ENCODE measurements around the gene LENG9.

Gene LENG9

DNA sequence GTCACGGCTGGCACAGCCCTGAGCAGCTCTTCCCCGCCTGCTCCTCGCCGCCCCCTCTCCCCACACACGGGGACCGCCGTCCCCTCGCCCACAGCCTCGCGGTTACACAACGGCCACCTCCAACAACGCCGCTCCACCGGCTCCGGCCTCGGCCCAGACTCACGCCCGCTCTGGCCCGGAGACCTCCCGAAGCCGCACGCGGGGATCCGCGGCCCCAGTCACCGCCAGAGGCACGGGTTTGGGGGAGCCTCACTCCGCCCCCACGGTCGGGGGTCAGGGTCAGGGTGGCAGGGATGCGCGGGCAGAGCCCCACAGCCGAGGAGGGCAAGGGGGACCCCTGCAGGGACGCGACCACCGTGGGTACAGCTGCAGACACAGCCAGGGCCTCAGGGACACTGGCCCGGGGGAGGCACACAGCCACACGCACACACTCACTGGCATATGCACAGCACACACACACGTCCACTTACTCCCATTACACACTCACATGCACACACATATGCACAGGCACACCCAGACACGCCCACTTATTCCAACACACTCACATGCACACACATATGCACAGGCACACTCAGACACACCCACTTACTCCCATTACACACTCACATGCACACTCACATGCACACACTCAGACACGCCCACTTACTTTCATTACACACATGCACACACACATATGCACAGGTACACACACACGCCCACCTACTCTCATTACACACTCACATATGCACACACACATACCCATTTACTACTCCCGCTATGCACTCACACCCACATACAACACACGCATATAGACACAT is 46.7 kb downstream of the LENG9 start:
- DNase-seq (ENCODE audit: extremely low spot score): no peak
- ChIA-PET POLR2A (interaction anchor here (0.5 kb wide), 1 partner anchor 1158 kb away, joined by 4 read pairs; no protein-coding TSS in a partner anchor), CTCF (interaction anchor here (1.7 kb wide), 1 partner anchor 26 kb away, joined by 7 read pairs; no protein-coding TSS in a partner anchor)
- TF ChIP-seq, protein P1, sequence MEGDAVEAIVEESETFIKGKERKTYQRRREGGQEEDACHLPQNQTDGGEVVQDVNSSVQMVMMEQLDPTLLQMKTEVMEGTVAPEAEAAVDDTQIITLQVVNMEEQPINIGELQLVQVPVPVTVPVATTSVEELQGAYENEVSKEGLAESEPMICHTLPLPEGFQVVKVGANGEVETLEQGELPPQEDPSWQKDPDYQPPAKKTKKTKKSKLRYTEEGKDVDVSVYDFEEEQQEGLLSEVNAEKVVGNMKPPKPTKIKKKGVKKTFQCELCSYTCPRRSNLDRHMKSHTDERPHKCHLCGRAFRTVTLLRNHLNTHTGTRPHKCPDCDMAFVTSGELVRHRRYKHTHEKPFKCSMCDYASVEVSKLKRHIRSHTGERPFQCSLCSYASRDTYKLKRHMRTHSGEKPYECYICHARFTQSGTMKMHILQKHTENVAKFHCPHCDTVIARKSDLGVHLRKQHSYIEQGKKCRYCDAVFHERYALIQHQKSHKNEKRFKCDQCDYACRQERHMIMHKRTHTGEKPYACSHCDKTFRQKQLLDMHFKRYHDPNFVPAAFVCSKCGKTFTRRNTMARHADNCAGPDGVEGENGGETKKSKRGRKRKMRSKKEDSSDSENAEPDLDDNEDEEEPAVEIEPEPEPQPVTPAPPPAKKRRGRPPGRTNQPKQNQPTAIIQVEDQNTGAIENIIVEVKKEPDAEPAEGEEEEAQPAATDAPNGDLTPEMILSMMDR (IDR thresholded peaks at IDR 0.05; ENCODE audit: control extremely low read depth, extremely low read depth, low read depth, missing control alignments): no peak

DNA sequence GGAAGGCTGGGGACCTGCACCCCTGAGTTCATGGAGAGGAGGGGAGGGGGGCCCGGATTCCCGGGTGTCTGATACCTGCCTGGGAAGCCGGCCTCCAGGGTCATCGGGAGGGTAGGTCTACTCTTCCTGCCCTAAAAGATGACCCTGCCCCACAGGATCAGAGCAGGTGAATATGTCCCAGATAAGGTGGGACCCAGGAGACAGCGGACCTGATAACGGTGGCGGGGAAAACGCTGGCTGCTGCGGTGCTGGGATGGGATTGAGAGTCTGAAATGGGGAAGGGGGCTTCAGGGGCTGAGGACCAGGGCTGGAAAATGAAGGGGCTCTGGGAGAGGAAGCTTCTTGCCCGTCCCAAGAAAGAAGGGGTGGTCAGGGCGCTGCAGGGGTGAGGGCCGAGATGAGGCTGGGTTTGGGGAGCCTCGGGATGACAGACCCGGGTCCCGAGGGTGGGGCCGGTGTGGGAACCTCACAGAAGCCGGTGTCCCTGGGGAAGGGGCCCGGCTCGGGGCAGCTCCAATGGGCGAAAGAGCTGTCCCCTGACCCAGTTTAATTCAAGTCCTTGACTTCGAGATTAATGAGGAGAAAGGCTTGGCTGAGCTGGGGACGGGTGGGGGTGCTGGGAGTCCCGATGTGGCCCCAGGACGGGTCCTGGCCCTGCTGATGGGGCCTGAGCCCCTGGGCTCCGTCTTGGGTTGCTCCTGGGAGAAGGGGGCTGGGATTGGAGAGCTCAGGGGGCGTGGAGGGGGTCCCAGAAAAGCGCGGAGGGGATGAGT is 47.5 kb downstream of the LENG9 start:
- ChIA-PET POLR2A (interaction anchor here (0.5 kb wide), 1 partner anchor 1159 kb away, joined by 4 read pairs; no protein-coding TSS in a partner anchor), CTCF (interaction anchor here (1.7 kb wide), 1 partner anchor 25 kb away, joined by 7 read pairs; no protein-coding TSS in a partner anchor)
- TF ChIP-seq, protein P1 (IDR thresholded peaks at IDR 0.05; ENCODE audit: control extremely low read depth, extremely low read depth, low read depth, missing control alignments): no peak
- no peak for DNase-seq (ENCODE audit: extremely low spot score)

DNA sequence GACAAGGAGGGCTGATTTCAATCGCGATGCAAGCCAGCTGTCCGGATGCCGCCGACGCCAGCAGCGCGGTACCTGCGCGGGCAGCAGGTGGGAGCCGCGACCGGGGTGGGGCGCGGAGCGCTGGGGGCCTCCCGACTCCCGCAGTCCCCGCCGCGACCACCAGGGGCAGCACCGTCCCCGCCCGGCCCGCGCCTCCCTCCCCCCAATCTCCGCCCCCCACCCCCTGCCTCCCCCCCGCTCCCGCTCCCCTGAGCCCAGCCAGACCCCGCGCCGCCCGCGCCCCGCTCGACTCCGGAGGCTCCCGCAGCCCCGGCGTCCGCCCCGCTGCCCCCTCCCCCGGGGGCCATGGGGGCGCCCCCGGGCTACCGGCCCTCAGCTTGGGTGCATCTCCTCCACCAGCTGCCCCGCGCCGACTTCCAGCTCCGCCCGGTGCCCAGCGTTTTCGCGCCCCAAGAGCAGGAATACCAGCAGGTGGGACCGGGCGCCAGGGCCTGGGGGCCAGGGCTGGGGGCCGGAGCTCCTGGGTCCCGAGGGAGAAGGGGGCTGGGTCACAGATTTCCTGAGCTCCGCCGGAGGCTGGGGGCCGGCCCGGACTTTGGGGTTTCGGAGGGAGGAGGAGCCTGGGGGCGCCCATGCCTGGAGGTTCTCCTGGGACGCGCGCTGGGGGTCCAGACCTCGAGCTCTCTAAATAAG is 48.2 kb downstream of the LENG9 start, which contains the start of gene TTYH1:
TSS of gene TTYH1 (plus strand) at position 257 of the 693 bp plus-strand sequence. CDS start at position 346, 89 bp downstream.
- CTCF ChIA-PET: interaction anchor here (1.7 kb wide), 1 partner anchor 24 kb away, joined by 7 read pairs; no protein-coding TSS in a partner anchor
- peak; percentile 68 for DNase-seq (ENCODE audit: extremely low spot score)
- TF ChIP-seq, protein P1 (IDR thresholded peaks at IDR 0.05; ENCODE audit: control extremely low read depth, extremely low read depth, low read depth, missing control alignments): no peak
- POLR2A ChIA-PET: no interaction called here

DNA sequence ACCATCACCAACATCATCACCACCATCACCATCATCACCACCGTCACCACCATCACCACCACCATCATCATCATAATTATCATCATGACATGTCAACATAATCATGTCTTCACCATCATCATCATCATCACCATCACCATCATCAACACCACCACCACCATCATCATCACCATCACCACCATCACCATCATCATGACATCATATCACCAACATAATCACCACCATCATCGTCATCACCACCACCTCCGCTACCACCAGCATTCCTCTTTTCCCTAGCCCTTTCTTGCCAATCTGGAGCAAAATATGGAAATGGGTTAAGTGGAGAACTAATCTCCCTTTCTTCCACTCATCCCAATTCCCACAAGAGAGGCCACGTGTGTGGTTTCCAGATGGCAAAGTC is 49.4 kb downstream of the LENG9 start:
- POLR2A ChIA-PET: no interaction called here
- CTCF ChIA-PET: no interaction called here
- no peak for DNase-seq (ENCODE audit: extremely low spot score)
- TF ChIP-seq, protein P1 (IDR thresholded peaks at IDR 0.05; ENCODE audit: control extremely low read depth, extremely low read depth, low read depth, missing control alignments): no peak

DNA sequence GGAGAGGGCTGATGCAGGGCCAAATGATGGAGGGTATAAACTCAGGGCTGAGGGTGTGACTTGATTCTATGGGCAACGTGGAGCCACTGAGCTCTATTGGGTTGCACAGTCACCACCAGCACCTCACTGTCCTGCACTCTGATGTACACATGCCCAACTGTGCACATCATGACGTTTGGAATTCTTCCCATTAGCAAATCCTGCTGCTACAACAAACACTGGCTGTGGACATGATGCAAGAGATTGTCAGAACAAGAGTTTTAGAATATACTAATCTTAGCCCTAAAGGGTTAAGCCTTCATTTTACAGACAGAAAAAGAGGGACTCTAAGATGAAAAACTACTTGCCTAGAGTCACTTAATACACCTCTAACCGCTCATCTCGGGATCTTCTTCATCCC is 50.7 kb downstream of the LENG9 start:
- ChIA-PET POLR2A (no interaction called here), CTCF (no interaction called here)
- DNase-seq (ENCODE audit: extremely low spot score): no peak
- TF ChIP-seq, protein P1 (IDR thresholded peaks at IDR 0.05; ENCODE audit: control extremely low read depth, extremely low read depth, low read depth, missing control alignments): no peak

Measured in GM10248 (cell line).